Right lobe of liver (tissue), 4 donors: ENCODE data around the gene RREB1.

Source experiments
- CTCF ChIP-seq, 4 donors: fragments of 200-600 bp in 3 of 4; fragments of 450-650 bp in 1 of 4; IDR thresholded peaks; one replicate each; pipeline versions ENCODE4 v1.5.1 to v1.8.0; 2016 to 2022; ENCODE audit warnings: antibody characterized with exemption in 4 of 4, mild to moderate bottlenecking in 2 of 4
- POLR2A ChIP-seq: fragments of 450-650 bp; IDR thresholded peaks from one replicate; pipeline ENCODE4 v1.6.1; 2017; ENCODE audit warnings: antibody characterized with exemption, mild to moderate bottlenecking
- donor health status: DM: no; HTN: no; CAD: no.
- donor health status: DM: no; HTN: no; CAD: no.
- donor health status: DM: no; HTN: yes; CAD: no.

- TF ChIP-seq CTCF (IDR thresholded peaks at IDR 0.05) (no peak), POLR2A (no peak)
These were observed 168.4 kb downstream of the RREB1 start for GRCh38 chr6:7276199-7276524.
